ENCODE results near the gene C4orf50. TPM values are rescaled to one million over a fixed set of nuclear protein-coding genes. Genes with fewer than 3 reads are reported as not detected.

C4orf50 gene
- total and polyA plus RNA-seq, 2 experiments from 2014 or later = 0.06 to 0.31 TPM

DNA sequence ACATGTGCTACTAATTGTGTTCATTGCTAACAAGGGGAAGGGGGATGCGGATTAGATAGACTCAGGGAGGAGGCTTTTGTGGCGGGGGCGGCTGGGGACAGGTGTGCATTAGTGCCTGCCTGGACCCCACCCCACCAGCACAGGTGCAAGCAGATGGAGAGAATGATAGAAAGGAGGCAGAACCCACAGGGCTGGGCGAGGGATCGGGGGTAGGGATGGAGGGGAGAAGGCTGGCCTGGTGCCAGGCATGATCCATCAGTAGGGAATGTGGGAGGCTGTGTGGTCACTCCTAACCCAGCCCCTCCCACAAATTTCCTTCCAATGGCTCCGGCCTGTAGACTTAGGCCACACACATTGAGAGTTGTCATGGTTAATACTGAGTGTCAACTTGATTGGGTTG lies 94.9 kb downstream of the C4orf50 start (continued):
- TF ChIP-seq ZNF462 (CRISPR knock-in tag; IDR thresholded peaks at IDR 0.05) = no peak
- no peak for TF ChIP-seq POLR2AphosphoS5 (IDR thresholded peaks at IDR 0.05; ENCODE audit: low read depth)
- TF ChIP-seq ETS1 (IDR thresholded peaks at IDR 0.05) = no peak

- ATAC-seq (no peak), DNase-seq (ENCODE audit: low spot score) (no peak)
- TF ChIP-seq NANOG (IDR thresholded peaks at IDR 0.05; ENCODE audit: borderline replicate concordance) = no peak
- no peak for TF ChIP-seq ZNF462 (CRISPR knock-in tag; IDR thresholded peaks at IDR 0.05)
- no peak for TF ChIP-seq JUNB (IDR thresholded peaks at IDR 0.05; ENCODE audit: unreplicated experiment)
- no peak overlapping the region for H3K27ac ChIP-seq (ENCODE audit: low read depth)
- H3F3A ChIP-seq (replicated peaks; ENCODE audit: low read depth) = no peaks in the 10 kb centered on the region
- no peak overlapping the region for H3K4me3 Mint-ChIP-seq
- H3K27me3 Mint-ChIP-seq (ENCODE audit: insufficient read depth, low read depth, poor library complexity) = peaks cover 12% of the 10 kb centered on the region
- H3K27me3 ChIP-seq (ENCODE audit: insufficient read depth) = no peaks in the 10 kb centered on the region
- H3K4me3 ChIP-seq = no peak overlapping the region
- H3K4me1 Mint-ChIP-seq = peaks cover 24% of the 10 kb centered on the region
- no peaks in the 10 kb centered on the region for H3K9me2 ChIP-seq (ENCODE audit: insufficient read depth)
- no peak overlapping the region for H2AFZ ChIP-seq
- no peak overlapping the region for H3K4me2 ChIP-seq
- H3K36me3 Mint-ChIP-seq (ENCODE audit: low read depth) = no peaks in the 10 kb centered on the region
- H3K9me3 Mint-ChIP-seq = no peaks in the 10 kb centered on the region
- no peaks in the 10 kb centered on the region for H3K36me3 ChIP-seq (ENCODE audit: insufficient read depth)
- H4K20me1 ChIP-seq (replicated peaks; ENCODE audit: insufficient read depth) = no peaks in the 10 kb centered on the region
- H3K4me1 ChIP-seq (ENCODE audit: insufficient read depth) = no peaks in the 10 kb centered on the region
- H3K79me2 ChIP-seq (replicated peaks; ENCODE audit: insufficient read depth) = no peaks in the 10 kb centered on the region
- H3K27ac Mint-ChIP-seq = no peak overlapping the region
These were observed 95.7 kb downstream of the C4orf50 start for GRCh38 chr4:5922556-5922955.

Measured in GM23338 (cell line).